ENCODE results near the gene EN2. TPM values are rescaled to one million over a fixed set of nuclear protein-coding genes. Genes with fewer than 3 reads are reported as not detected.

Gene EN2
- total RNA-seq, 2 experiments from 2014 or later = not detected

DNA sequence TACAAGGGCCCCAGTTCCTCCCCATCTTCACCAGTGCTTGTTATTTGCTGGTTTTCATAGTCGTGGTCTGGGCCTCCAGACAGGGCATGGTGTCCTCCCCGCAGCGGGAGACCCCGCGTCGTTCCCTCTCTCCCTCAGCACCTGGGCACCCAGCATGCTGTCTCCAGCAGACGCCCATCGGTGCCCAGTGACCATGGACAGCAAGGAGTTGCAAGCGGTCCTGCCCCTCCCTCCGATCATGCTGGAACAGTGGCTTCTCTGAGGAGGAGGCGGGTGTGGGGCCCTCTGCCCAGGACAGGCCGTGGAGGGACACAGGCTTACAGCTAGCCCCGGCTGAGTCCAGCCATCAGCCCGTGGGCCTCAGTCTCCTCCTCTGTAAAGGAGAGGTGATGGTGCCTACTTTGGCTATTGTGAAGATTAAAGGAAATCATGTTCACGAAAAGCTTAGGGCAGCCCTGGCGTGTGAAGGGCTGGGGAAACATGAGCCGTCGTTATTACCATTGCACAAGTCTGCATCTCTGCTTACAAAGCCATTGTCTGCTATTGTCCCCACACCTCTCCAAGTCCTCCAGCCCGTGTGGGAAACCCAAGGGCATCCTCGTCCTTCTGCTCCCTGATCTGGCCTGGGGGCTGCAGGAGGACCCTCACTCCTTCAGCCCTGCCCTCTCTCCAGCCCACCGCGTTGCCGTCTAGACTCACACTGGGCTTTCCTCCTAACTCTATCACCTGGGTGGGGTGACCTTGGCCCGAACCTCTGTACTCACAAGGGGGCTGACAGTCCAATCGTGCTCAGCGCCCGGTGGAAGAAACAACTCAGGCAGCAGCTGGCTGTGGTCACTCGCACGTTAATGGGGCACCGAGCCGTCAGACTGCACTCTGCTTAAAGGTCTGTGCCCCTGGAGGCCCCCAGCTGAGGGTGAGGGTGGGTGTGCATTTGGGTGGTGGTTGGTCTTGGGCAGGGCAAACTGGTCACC is 29.9 kb downstream of the EN2 start:
- POLR2A ChIA-PET = no interaction called here
- H3K27me3 Mint-ChIP-seq = peaks cover 27% of the 10 kb centered on the region
- ATAC-seq (ENCODE audit: low read depth) (no peak), DNase-seq (no peak)
- H3K4me1 Mint-ChIP-seq = peaks cover 20% of the 10 kb centered on the region
- peaks cover 3% of the 10 kb centered on the region for H3K36me3 Mint-ChIP-seq
- H3K4me3 Mint-ChIP-seq = no peak overlapping the region
- no peaks in the 10 kb centered on the region for H3K9me3 Mint-ChIP-seq
- no peak overlapping the region for H3K27ac Mint-ChIP-seq

DNA sequence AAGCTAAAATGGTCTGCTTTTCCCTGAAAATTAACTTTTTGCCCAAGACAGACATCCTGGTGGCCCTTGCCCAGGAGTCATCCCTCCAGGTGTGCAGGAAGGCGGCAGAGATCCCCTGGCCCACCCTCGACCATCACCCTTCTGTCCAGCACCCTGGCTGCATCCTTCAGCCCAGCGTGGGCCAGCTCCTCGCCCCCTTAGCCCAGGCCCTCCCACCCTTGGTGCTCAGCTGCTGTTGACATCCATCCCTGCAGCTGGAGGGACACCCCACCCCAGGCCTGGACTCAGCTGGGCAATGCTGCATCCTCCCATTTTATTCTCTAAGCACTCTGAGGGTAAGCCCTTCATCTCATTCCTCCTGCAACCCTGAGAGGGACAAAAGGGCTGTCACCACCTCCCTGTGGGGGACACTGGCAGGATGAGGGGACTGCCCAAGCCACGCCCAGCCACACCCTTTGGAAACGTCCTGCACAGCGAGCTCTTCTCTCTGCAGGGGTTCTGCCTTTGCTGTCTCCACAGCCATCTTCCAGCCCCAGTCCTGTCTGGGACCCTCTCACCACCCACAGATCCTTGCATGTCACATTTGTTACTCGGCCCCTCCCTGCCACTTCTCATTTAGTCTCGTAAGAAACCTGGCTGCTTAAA is 30.7 kb downstream of the EN2 start:
- POLR2A ChIA-PET = no interaction called here
- Mint-ChIP-seq H3K27me3 (peaks cover 19% of the 10 kb centered on the region), H3K27ac (no peak overlapping the region), H3K36me3 (peaks cover 3% of the 10 kb centered on the region), H3K4me1 (peaks cover 18% of the 10 kb centered on the region), H3K4me3 (no peak overlapping the region), H3K9me3 (no peaks in the 10 kb centered on the region)
- no peak for DNase-seq
- no peak for ATAC-seq (ENCODE audit: low read depth)

DNA sequence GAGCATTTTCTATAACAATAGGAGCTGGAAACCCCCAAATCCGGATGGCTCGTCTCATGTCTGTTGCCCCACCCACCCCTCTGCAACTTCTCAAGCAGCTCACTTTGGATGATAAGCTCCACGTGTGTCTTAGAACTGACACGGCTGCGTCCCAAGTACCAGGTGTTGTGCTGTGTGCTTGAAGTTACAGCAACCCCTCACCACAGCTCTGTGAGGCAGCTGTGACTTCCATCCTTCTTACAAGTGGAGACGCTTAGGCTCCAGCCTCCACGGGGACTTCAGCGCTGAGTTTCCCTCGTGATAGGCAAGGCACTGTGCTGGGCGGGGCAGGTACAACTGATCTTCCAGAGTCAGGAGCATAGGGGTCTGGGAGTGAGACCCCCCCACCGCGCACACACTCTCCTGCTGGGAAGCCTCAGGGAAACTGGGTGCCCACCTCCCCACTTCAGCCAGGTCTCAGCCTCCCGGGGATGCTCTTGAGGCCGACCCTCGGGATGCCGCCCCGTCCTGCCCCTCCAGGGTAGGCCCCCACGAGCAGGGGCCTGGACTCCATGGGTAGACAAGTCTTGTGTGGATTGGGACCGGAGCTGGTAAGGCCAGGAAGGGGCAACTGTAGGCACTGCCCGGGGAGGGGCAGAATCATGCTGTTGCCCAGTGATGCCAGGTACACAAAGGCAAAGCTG is 31.4 kb downstream of the EN2 start:
- DNase-seq = no peak
- H3K4me1 Mint-ChIP-seq = peaks cover 18% of the 10 kb centered on the region
- H3K36me3 Mint-ChIP-seq = peaks cover 3% of the 10 kb centered on the region
- no peaks in the 10 kb centered on the region for H3K9me3 Mint-ChIP-seq
- H3K27ac Mint-ChIP-seq = no peak overlapping the region
- peak overlapping the region; percentile 44 for H3K4me3 Mint-ChIP-seq
- ATAC-seq (ENCODE audit: low read depth) = no peak
- H3K27me3 Mint-ChIP-seq = peaks cover 18% of the 10 kb centered on the region
- POLR2A ChIA-PET = no interaction called here

DNA sequence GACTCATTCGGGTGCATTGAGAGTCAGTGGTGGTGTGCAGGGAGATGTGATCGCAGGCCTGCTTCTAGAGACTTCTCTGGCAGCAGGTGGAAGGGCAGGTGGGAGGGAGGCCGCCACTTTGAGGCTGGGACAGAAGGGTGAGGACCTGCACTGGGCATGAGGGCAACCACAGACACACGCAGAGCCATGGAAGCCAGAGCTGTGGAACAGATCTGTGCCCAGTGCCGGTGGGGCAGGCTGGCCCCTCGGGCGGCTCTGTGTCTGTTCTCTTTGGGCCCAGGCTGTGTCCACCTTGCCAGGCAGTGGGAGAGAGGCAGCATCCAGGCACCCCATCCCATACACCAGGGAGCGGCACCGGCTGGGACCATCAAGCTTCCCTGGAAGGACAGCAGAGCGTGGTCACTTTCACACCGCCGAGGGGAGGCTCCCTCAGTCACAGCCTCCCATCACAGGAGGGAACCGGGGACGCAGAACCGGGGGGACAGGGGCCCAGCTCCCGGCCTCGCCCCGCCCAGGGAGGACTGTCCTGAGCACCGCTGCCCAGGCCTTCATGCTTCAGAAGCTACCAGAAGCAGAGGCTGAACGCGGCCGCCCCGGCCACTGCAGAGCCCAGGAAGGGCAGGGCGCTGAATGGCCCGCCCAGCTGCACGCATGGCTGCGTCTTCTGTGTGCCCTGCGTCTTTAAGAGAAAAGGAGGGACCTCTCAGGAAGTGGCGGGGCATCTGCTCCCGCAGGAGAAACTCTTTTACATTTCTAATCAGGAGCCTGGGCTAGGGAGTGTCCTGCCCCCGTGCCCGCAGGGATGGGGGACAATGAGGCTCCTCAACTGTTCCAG is 32.1 kb downstream of the EN2 start:
- peaks cover 13% of the 10 kb centered on the region for H3K27me3 Mint-ChIP-seq
- DNase-seq (no peak), ATAC-seq (ENCODE audit: low read depth) (peak; percentile 23)
- H3K4me1 Mint-ChIP-seq = peaks cover 18% of the 10 kb centered on the region
- H3K27ac Mint-ChIP-seq = no peak overlapping the region
- POLR2A ChIA-PET = no interaction called here
- peaks cover 3% of the 10 kb centered on the region for H3K36me3 Mint-ChIP-seq
- no peaks in the 10 kb centered on the region for H3K9me3 Mint-ChIP-seq
- peak overlapping the region; percentile 80 for H3K4me3 Mint-ChIP-seq

DNA sequence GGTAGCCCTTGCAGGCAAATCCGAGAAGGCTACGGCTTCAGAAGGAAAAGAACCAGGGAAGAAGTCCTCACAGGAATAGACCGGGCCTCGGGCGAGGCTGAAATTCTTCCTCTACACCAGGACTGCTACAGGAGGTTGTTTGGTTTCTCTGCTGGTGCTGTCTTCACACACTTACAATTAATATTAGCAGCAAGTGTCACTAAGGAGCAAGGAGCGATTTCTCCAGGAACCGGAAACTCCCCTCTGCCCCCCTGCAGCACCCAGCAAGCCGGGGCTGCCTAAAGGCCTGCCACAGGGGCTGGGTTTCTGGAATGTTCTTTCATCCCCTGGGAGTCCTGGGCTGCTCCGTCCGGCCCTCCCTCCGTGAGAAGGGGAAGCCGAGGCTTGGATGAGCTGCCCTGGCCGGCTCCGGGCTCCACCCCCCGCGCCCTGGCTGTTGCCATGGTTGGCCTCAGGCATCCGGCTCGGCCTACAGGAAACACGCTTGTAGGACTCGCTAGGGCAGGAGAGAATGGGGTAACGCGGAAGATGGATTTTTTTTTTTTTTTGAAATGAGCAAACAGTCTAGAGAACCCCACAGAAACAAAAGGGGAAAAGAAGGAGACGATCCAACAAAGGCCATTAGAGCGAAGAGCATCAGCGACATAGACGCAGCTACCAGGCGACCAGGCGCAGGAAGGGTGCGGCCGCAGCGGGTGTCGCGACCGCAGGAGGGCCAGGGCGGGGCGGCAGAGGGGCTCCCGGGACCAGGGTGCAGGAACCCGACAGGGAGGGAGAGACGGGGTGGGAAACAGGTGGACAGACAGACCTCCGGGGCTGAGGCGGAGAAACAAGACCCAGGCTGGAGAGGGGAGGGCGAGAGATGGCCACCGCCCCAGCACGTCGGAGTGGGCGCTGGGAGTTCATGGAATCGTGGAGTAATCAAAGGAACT is 33.0 kb downstream of the EN2 start:
- peaks cover 18% of the 10 kb centered on the region for H3K4me1 Mint-ChIP-seq
- POLR2A ChIA-PET = interaction anchor here (0.6 kb wide), 1 partner anchor 1539 kb away, joined by 3 read pairs; no protein-coding TSS in a partner anchor
- H3K36me3 Mint-ChIP-seq = peaks cover 3% of the 10 kb centered on the region
- peak; percentile 90 for ATAC-seq (ENCODE audit: low read depth)
- DNase-seq = peak; percentile 70
- peaks cover 13% of the 10 kb centered on the region for H3K27me3 Mint-ChIP-seq
- no peaks in the 10 kb centered on the region for H3K9me3 Mint-ChIP-seq
- H3K4me3 Mint-ChIP-seq = peak overlapping the region; percentile 80
- H3K27ac Mint-ChIP-seq = peak overlapping the region; percentile 81

DNA sequence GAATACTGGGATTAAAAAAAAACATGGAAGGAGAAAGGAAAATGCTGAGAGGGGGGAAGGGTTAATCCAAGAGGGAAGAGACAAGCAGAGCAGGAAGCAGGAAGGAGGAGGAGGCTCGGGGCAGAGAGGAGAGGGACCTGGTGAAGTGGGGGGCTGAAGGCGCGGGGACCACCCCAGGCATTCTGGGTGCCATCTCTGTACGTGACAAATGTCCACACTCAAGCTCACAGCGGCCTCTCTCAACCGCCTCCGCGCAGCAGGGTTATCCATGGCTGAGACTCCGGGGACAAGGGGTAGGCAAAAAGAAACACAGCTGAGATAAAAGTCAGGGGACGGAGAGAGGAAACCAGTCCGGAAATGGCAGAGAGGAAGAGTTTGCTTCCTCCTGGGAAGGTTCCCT is 33.9 kb downstream of the EN2 start:
- H3K4me1 Mint-ChIP-seq = peaks cover 18% of the 10 kb centered on the region
- no peaks in the 10 kb centered on the region for H3K9me3 Mint-ChIP-seq
- no peak for ATAC-seq (ENCODE audit: low read depth)
- H3K4me3 Mint-ChIP-seq = peak overlapping the region; percentile 80
- peaks cover 10% of the 10 kb centered on the region for H3K27me3 Mint-ChIP-seq
- DNase-seq = no peak
- POLR2A ChIA-PET = no interaction called here
- peaks cover 3% of the 10 kb centered on the region for H3K36me3 Mint-ChIP-seq
- no peak overlapping the region for H3K27ac Mint-ChIP-seq

DNA sequence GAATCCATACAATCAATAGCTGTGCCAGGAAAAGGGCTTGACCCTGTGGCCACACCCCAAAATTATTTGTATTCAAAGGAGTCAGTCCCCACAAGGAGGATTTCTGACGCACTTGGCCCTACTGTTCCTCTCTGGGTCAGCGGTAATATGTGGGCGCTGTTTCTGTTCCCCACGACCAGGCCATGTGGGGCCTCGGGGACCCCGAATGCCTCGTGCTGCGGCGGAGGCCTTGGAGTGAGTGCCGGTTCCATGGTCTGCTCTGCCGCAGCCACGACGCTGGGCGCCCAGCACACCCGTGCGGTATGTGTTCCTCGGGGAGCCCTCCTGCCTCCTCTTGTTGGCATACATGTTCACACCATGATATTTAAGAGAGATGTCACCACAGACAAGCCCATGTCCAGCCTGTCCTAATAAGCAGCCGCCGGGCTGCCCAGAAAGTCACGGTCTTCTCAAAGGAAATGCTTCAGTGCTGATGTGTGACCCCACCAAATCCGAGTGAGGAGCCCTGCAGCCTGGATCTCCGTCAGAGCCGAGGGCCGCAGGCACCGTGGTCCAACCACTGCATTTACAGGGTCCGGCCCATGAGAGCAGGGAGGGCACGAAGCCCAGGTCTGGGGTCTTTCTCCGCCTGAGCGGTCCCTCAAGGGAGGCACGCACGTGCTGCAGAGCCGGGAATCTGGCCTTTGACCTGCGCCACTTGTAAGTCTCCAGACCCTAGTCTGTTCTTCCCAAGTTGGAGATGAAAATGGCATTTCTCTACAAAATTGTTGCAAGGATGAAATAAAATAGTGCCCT is 36.0 kb downstream of the EN2 start:
- H3K27me3 Mint-ChIP-seq = peaks cover 18% of the 10 kb centered on the region
- ATAC-seq (ENCODE audit: low read depth) = no peak
- H3K27ac Mint-ChIP-seq = no peak overlapping the region
- H3K36me3 Mint-ChIP-seq = peaks cover 3% of the 10 kb centered on the region
- no peak overlapping the region for H3K4me3 Mint-ChIP-seq
- POLR2A ChIA-PET = no interaction called here
- no peak for DNase-seq
- peaks cover 15% of the 10 kb centered on the region for H3K4me1 Mint-ChIP-seq
- H3K9me3 Mint-ChIP-seq = no peaks in the 10 kb centered on the region

DNA sequence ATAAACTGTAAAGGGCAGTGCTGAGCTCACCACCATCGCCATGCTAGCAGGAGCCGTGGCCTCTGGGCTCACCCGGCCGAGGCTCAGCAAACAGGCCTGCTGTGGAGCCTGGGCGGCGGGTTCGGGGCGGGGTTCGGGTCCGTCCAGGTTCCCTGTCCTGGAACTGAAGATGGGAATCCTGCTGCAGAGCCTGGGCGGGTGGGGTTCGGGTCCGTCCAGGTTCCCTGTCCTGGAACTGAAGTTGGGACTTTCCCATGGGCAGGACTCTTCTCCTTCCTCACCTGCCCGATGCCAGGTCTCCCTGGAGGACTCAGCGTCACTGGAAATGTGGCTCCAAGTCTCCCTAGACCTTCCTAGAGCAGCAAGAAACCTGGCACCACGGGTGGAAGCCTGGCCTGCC is 36.6 kb downstream of the EN2 start:
- peaks cover 3% of the 10 kb centered on the region for H3K36me3 Mint-ChIP-seq
- peaks cover 12% of the 10 kb centered on the region for H3K4me1 Mint-ChIP-seq
- ATAC-seq (ENCODE audit: low read depth) (no peak), DNase-seq (no peak)
- no peaks in the 10 kb centered on the region for H3K9me3 Mint-ChIP-seq
- peaks cover 24% of the 10 kb centered on the region for H3K27me3 Mint-ChIP-seq
- H3K27ac Mint-ChIP-seq = no peak overlapping the region
- no peak overlapping the region for H3K4me3 Mint-ChIP-seq
- POLR2A ChIA-PET = no interaction called here

DNA sequence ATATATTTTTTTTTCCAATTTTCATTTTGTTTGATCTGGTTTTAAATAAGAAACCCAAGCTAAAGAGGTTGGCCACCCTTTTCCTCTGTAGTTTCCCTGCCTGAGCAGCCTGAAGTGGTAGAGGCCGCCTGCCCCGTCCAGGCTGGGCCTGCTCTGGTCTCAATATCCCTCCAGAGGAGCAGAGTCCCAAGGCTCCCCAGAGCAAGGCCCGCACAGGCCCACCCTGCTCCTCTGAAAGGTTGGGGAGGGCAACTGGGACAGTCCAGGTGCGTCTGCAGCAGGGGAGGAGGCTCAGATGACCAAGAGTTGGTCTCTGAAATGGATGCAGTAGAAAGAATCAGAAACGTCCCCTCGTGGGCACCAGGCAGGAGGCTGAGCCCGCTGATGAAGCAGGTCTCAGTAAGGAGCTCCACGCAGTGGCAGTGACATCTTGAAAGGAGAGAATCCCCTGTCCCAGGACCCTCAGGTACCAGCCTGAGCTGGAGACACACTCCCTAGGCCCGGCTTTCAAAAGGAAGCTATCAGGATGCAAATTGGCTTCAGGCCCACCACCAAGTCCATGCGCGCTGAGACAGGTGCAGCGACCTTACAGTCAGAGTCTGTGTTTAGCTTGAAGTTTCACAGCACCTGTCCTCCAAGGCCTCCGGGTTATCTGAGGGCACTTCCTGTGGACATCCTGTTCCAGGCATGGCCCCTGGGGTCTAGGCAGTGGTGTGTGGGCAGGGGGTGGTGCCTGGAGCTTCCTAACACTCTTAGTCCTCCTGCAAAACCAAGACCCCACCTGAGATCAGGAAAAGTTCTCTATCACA is 37.7 kb downstream of the EN2 start:
- ATAC-seq (ENCODE audit: low read depth) = no peak
- POLR2A ChIA-PET = no interaction called here
- H3K27ac Mint-ChIP-seq = no peak overlapping the region
- no peaks in the 10 kb centered on the region for H3K9me3 Mint-ChIP-seq
- peaks cover 8% of the 10 kb centered on the region for H3K4me1 Mint-ChIP-seq
- peaks cover 3% of the 10 kb centered on the region for H3K36me3 Mint-ChIP-seq
- DNase-seq = no peak
- peaks cover 33% of the 10 kb centered on the region for H3K27me3 Mint-ChIP-seq
- no peak overlapping the region for H3K4me3 Mint-ChIP-seq

DNA sequence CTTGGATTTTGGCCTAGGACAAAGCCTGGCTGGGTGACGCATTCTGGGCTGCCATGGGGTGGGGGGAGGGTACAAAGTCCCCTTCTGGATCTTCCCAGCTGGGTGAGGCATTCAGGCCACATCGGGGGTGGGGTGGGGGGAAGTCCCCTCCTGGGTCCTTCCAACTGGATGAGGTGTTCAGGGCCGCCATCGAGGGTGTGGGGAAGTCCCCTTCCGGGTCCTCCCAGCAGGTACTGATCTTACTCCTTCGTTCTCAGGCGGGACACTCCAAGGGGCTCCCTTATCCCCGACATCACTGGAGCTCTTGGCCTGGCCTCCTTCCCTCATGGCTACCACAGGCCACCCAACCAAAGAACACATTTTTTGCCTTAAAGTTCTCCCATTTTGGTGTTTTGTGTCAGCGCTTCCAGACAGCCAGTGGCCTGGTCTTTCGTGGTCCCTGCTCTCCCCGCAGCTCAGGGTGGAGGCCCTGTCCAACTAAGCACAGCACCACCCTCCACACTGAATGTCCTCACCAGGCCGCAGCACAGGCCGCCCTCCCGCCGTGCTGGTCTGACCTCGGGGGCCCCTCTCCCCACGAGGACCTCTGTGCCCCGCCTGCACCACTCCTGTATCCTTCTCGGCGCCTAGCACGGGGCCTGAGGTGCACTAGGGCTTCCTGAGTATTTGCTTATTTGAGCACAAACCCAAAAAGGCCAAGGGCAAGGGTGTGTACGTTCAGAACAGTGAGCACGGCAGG is 38.5 kb downstream of the EN2 start:
- DNase-seq = no peak
- Mint-ChIP-seq H3K4me3 (no peak overlapping the region), H3K9me3 (no peaks in the 10 kb centered on the region), H3K27me3 (peaks cover 36% of the 10 kb centered on the region), H3K36me3 (peaks cover 1% of the 10 kb centered on the region), H3K27ac (no peak overlapping the region), H3K4me1 (peaks cover 5% of the 10 kb centered on the region)
- ATAC-seq (ENCODE audit: low read depth) = no peak
- POLR2A ChIA-PET = no interaction called here
